Stimulated activated CD8-positive, alpha-beta memory T cell treated with anti-CD3 and anti-CD28 coated beads, Interleukin-15, amount 100 ng/mL, for 48 hours (primary cell): Measurements from ENCODE around the gene CYP2C9.

Source experiments
- DNase-seq, 2 donors: peaks; one replicate each; pipeline ENCODE4 v3.0.0-alpha.2; 2020; ENCODE audit warnings: low read depth in 2 of 2

Gene CYP2C9

GRCh38 chr10:95039281-95039680 is 100.8 kb downstream of the CYP2C9 start:
- no peak for DNase-seq
